Endothelial cell of umbilical vein (primary cell): ENCODE measurements around the gene RAB8A.

Source experiments
- CTCF ChIP-seq, 2 donors: IDR thresholded peaks; 1 replicate in 1 of 2; 2 replicates in 1 of 2; pipeline ENCODE4 v1.5.1; 2011; ENCODE audit warnings: low read length in 2 of 2, mild to moderate bottlenecking in 2 of 2, moderate library complexity in 2 of 2, control low read depth in 1 of 2, inconsistent platforms in 1 of 2, low read depth in 1 of 2; ENCODE audit not compliant: insufficient read depth in 1 of 2; ENCODE audit errors: extremely low read depth in 1 of 2
- EZH2 ChIP-seq: IDR thresholded peaks from 2 replicates; pipeline ENCODE4 v1.6.1; 2012; ENCODE audit warnings: borderline replicate concordance, low read depth, mild to moderate bottlenecking, moderate library complexity, low read length, inconsistent platforms; ENCODE audit not compliant: severe bottlenecking
- JUN ChIP-seq: IDR thresholded peaks from 2 replicates; pipeline ENCODE4 v1.6.1; 2011; ENCODE audit warnings: borderline replicate concordance, low read depth; ENCODE audit not compliant: insufficient read length, insufficient read depth
- MAX ChIP-seq: IDR thresholded peaks from 2 replicates; pipeline ENCODE4 v1.6.1; 2011; ENCODE audit not compliant: insufficient read depth, insufficient read length
- POLR2AphosphoS5 ChIP-seq: IDR thresholded peaks from 2 replicates; pipeline ENCODE4 v1.6.1; 2012; ENCODE audit warnings: low read depth, mild to moderate bottlenecking, control low read depth, low read length, moderate library complexity; ENCODE audit not compliant: insufficient read depth

- TF ChIP-seq EZH2, result no peak
- TF ChIP-seq CTCF (IDR thresholded peaks at IDR 0.05; ENCODE audit: extremely low read depth in 1 of 2, insufficient read depth in 1 of 2, low read depth in 1 of 2, low read length in 2 of 2), result no peak
- no peak for TF ChIP-seq JUN
- no peak for TF ChIP-seq POLR2AphosphoS5
- no peak for TF ChIP-seq MAX
These were observed 5.6 kb upstream of the RAB8A start for GRCh38 chr19:16106121-16106520.
